GM20431 (cell line): ENCODE measurements around the gene IDUA.
"Not testable (repeated sequence)": the region's sequence is repeated elsewhere in the genome, so short reads cannot be mapped to it uniquely, and the experiment has no call there.

Experiments
- in situ Hi-C: fragments of 300-500 bp; cut with MseI, MboI; formaldehyde crosslinking; loops from one replicate; pipeline ENCODE4 v1.15.0; 2020; ENCODE audit warnings: low sequenced_read_pairs; ENCODE audit not compliant: unreplicated experiment

IDUA gene

DNA sequence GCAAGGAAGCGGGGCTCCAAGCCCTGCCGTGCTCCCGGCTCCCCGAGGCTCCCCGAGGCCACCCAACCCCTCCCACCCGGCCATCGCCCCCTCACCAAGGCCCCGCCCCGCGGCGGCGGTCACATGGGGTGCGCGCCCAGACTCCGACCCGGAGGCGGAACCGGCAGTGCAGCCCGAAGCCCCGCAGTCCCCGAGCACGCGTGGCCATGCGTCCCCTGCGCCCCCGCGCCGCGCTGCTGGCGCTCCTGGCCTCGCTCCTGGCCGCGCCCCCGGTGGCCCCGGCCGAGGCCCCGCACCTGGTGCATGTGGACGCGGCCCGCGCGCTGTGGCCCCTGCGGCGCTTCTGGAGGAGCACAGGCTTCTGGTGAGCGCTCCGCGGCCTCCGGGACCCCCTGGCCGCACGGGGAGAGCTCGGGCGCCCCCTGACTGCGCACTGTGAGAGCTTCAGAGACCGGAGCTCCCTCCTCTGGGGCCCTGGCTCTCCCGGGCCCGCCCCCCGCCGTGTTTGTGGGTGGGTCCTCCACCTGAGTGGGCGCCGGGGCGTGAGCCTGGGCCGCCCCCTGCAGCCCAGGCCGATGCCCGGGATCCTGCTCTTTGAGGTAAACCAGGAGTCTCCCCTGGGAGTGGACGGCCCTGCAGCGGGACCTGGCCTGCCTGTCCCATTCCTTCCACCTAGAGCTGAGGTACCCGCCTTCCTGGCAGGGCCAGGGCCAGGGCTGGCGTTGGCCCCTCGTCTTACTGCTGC, at the start of gene IDUA:
IDUA (plus strand) TSS at position 166 of the 745 bp plus-strand sequence; CDS start at position 207, 41 bp downstream.
- in situ Hi-C loops: no loop called here

DNA sequence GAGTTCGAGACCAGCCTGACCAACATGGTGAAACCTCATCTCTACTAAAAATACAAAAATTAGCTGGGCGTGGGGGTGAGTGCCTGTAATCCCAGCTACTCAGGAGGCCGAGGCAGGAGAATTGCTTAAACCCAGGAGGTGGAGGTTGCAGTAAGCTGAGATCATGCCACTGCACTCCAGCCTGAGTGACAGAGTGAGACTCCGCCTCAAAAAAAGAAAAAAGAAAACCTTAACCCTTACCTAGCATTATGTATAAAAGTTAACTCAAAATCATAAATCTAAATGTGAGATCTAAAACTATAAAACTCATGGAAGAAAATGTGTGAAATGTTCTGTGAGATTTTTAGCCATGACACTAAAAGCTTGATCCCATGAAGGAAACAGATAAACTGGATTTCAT, 47.3 kb upstream of the IDUA start:
- in situ Hi-C loops: not testable (repeated sequence)

DNA sequence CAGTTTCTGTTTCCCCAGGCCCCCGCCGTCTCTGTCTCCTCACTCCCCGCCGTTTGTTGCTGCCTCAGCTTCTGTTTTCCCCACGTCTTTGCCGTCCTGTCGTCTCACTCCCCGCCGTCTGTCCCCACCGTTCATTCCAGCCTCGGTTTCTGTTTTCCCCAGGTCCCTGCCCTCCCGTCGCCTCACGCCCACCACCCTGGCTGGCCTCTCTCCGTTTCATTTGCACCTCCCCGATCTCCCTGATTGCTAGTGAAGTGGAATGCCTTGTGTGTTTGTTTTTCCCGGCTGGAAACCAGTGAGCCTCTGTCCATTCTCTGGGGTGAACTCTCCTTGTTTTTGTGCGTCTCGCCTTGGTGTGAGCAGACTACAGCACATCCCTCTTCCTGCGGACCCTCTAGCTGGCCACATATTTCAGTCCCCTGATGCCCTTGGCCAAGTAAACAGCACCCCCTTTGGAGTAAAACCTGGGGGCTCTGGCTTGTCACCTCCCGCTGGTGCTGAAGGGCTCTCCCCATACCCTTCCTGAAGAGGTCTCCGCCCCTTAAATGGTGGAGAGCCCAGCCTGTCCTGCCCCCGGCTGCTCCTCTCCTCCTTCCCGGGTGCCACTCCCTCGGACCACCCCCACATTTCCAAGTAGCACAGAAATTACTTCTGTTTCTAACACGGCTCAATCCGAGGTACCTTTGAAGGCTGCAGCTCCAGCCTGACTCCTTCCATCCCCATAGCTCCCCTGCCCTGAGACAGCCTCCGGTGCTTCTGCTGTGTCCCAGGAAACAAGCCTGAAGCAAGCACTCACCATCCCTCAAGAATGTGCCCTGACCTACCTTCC, 41.4 kb upstream of the IDUA start:
- in situ Hi-C loops: no loop called here

DNA sequence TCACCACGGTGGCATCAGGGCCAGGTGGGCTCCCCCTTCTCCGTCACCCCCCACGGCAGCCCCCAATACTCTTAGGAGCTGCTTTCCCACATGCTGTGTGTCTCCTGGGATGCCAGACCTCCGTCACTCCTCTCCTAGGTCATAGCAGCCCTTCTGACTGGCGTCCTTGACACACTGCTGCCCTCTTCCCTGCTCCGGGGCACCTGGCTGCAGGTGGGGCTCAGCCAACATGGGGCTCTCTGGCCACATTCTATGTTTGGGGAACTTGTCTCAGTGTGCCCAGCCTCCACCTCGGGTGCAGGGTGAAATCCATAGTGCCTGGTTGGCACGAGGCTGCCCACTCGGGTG, 40.8 kb upstream of the IDUA start:
- in situ Hi-C loops: no loop called here

DNA sequence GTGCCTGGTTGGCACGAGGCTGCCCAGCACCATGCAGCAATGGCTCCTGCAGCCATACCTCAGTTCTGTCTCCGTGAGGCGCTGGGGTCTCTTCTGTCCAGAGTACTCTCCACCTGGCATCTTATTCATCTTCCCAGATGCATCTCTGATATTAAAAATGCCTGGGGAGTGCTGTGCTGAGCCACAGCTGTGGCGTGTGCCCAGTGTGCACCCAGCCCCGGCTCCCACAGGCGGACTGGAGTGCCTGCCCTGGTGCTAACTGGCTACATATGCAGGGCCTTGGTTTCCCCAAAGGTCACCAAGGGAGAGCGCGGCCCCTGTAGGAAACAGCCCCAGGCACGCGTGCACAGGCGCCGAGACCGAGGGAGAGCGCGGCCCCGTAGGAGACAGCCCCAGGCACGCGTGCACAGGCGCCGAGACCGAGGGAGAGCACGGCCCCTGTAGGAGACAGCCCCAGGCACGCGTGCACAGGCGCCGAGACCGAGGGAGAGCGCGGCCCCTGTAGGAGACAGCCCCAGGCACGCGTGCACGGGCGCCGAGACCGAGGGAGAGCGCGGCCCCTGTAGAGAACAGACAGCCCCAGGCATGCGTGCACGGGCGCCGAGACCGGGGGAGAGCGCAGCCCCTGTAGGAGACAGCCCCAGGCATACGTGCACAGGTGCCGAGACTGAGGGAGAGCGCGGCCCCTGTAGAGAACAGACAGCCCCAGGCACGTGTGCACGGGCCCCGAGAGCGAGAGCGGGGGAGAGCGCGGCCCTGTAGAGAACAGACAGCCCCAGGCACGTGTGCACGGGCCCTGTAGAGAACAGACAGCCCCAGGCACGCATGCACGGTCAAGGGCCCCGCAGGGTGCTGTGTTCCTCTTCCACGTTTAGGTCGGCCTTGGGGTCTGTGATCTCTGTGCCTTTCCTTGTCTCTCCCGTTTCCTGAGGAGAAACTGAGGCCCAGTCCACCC, 40.0 kb upstream of the IDUA start:
- in situ Hi-C loops: no loop called here

DNA sequence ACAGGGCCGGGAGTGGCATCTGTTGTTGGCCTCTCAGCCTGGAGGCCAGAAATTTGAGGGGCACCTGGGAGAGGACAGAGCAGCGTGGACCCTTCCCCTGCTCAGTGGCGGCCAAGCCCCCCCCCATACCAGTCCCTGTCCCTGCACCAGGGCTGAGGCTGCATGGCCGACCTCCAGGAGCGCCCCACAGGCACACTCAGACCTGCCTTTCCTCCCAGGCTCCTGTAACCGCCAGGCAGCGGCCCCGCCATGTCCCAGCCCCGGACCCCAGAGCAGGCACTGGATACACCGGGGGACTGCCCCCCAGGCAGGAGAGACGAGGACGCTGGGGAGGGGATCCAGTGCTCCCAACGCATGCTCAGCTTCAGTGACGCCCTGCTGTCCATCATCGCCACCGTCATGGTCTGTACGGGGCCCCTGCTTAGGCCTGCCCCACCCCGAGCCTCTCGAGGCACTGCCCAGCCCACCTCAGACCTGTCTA, 39.3 kb upstream of the IDUA start:
- in situ Hi-C loops: no loop called here

DNA sequence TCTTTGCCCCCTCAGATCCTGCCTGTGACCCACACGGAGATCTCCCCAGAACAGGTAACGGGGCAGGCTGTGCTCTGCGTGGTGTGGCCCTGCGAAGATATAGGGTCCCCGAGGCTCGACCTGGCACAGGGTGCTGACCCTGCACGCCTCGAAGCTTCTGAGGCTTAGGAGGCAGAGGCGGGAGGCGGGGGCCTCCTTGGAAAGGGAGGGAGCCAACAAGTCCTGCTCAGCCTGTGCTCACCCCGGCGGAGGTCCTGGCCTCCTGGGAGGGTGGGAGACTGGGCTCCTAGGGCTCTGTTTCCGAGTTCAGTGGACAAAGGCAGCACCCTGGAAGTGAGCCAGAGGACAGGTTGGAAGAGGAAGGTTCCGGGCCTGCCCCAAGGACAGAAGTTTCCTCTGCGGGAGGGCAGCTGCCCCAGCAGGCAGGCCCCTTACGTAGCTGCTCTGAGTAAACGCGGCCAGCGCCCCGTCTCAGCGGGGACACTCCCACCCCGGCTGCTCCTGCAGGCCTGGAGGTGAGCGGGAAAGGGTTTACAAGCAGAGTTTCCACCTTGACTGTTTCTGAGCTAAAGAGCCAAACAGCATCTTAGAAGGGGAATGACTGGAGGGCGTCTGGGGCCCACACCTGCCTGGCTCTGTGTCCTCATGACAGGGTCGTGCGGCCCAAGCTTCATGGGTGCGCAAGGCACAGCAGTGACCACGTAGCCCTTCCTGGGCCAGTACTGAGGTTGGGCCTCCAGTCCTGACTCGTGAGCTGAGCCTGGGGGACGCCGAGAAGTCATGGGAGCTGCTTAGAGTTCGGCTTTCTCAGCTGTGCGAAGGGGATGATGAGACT, 38.5 kb upstream of the IDUA start:
- in situ Hi-C loops: no loop called here

DNA sequence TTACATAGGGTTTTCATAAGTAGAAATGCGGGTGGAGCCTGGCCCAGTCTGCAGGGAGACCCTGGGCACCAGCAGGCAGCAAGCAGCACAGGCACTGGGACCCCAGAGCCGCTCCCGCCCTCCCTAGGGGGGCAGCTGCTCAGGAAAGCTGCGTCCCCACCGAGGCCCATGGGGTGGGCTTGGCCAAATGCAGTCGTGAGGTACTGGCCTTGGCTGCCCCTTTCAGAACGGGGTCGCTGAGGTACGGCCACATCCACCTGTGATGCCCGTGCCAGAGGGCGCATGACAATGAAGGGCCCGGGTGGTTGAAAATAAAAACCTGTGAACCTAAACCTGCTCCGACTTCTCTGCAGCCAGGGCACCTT, 37.9 kb upstream of the IDUA start:
- in situ Hi-C loops: no loop called here

DNA sequence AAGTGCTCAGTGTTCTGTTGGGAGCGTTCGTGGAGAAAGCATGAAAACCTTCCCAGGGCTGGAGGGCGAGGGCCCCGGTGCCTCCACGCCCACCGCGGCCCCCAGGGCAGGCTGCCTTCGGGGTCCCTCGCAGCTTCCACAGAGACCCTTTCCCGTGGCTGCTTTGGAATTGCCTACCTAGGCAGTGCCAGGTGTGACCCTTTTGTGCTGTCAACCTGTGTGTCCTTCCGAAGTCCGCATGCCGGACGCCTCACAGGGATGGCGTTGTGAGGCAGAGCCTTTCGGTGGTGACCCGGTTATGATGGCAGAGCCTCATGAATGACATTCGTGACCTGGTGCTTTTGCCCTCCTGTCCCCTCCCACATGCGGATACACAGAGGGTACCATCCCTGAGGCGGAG, 37.2 kb upstream of the IDUA start:
- in situ Hi-C loops: no loop called here

DNA sequence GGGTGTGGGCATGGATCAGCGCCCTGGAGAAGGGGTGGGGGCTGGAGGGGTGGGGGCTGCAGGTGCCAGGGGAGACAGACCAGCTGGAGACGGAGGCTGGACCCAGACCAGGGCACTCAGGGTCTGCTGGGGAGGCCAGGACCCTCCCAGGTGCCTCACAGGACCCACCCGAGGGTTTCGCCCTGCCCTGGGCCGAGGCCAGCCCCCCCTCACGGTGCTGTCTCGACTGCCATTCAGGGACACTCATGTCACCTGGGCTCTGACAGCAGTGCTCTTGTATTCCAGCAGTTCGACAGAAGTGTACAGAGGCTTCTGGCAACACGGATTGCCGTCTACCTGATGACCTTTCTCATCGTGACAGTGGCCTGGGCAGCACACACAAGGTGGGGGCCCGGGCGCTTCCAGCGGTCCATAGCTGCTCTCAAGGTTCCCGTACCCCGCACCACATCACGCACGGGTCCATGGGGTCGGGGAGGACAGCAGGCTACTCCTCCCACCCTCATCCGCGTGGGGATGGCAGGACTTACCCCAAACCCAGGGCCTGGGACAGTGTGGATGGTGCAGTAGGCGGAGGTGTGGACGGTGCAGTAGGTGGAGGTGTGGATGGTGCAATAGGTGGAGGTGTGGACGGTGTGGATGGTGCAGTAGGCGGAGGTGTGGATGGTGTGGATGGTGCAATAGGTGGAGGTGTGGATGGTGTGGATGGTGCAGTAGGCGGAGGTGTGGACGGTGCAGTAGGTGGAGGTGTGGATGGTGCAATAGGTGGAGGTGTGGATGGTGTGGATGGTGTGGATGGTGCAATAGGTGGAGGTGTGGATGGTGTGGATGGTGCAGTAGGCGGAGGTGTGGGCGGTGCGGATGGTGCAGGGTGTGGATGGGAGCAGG, 36.5 kb upstream of the IDUA start:
- in situ Hi-C loops: no loop called here

DNA sequence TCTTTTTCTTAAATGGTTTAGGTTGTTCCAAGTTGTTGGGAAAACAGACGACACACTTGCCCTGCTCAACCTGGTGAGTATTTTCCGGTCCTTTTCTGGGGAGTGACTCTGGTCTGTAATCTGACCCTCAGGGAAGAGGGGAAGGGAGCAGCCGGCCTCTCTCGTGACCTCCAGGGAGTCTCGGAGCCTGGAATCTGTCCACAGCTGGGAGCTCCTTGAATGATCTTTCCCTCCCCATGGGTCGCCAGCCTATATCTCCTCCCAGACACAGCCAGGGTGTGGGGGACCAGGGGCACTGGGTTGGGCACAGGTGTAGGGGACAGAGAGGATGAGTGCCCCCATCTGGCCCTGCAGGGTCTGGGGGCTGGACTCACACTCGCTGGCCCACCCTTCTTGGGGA, 35.7 kb upstream of the IDUA start:
- in situ Hi-C loops: no loop called here

DNA sequence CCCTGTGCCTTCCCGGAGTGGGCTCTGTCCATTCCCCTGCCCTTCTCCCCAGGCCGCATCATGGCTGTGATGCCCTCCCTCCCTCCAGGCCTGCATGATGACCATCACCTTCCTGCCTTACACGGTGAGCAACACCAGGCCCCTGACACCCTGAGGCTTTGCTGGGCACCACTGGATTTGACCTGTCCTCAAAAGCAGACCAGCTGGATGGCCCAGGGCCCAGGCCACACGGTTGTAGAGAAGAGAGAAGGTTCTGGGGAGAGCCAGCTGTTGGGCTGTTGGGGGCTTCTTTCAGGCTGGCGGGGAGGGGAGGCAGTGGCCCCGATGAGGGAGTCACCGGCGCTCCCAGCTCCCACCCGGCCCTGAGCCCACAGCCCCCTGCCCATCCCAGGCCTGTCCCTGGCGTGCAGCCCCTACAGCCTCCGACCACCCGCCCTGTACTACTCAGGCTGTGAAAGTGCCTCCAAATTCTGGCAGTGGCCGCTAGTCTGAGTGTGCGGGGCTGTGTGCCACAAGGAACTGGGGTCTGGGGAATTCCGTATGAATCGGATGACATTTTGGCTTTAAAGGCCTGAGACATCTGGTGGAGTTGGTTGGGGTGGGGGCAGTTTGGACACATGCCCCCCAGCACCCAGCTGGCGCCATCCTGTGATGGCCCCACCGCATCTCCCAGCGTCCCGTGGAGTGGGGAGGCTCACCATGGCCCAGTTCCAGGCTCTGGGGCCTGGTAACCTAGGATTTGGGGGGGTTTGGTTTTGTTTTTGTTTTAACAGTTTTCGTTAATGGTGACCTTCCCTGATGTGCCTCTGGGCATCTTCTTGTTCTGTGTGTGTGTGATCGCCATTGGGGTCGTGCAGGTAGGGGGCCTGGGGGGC, 35.0 kb upstream of the IDUA start:
- in situ Hi-C loops: no loop called here

DNA sequence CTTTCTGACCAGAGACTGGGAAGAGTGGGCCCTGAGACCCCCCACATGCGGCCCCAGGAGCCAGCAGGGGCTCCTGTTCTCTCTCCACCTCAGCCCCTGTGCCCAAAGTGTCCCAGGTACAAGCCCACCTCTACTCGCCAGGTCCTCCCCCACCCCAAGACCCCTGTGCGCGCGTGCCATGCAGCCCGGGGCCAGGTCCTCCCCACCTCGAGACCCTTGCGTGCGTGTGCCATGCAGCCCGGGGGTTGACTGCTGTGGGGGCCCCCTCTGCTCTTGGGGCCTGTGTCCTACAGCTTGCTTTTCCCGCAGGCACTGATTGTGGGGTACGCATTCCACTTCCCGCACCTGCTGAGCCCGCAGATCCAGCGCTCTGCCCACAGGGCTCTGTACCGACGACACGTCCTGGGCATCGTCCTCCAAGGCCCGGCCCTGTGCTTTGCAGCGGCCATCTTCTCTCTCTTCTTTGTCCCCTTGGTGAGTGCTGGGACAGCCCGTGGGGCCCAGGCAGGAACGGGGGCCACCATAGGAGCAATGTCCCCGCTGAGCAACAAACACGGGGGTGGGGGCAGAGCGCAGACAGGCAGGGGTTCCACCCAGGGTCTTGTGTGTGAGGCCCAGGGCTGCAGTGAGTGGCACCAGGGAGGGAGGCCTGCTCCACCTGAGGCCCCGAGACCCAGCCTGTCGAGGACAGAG, 33.8 kb upstream of the IDUA start:
- in situ Hi-C loops: no loop called here

DNA sequence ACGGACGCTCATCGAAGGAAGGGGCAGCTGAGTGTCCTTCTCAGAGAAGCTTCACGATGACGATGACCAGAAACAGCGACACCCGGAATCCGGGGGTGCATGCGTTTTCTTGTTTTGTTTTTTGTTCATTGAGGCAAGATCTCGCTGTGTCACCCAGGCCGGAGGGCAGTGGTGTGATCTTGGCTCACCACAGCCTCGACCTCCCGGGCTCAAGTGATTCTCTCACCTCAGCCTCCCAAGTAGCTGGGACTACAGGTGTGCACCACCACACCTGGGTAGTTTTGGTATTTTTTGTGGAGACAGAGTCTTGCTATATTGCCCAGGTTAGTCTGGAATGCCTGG, 33.3 kb upstream of the IDUA start:
- in situ Hi-C loops: no loop called here

DNA sequence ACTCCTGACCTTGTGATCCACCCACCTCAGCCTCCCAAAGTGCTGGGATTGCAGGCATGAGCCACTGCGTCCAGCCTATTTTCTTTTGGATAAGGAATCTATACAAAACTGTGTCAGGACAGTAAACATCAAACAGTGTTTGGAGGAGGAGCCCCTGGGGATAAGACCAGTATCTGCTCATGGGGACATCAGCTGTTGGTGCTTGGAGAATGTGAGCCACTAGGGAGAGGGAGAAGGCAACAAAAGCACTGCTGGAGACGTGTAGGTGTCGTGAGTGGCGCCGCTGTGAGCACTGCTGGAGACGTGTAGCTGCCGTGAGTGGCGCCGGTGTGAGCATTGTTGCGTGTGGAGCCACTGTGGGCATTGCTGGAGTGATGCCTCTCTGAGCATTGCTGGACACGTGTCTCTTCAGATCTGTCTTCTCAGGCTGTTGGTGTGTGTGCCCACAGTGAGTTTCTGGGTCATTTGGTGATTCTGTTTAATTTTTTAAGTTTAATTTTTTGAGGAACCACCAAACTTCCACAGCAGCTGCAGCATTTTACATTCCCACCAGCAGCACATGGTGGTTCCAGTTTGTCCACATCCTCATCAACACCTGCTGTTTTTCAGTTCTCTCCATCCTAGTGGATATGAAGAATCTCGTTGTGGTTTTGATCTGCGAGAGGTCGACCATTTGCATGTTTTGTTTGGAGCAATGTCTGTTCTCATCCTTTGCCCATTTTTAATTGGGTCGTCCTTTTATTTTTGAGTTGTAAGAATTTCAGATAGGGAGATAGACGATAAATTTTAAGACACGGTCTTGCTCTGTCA, 32.4 kb upstream of the IDUA start:
- in situ Hi-C loops: no loop called here

DNA sequence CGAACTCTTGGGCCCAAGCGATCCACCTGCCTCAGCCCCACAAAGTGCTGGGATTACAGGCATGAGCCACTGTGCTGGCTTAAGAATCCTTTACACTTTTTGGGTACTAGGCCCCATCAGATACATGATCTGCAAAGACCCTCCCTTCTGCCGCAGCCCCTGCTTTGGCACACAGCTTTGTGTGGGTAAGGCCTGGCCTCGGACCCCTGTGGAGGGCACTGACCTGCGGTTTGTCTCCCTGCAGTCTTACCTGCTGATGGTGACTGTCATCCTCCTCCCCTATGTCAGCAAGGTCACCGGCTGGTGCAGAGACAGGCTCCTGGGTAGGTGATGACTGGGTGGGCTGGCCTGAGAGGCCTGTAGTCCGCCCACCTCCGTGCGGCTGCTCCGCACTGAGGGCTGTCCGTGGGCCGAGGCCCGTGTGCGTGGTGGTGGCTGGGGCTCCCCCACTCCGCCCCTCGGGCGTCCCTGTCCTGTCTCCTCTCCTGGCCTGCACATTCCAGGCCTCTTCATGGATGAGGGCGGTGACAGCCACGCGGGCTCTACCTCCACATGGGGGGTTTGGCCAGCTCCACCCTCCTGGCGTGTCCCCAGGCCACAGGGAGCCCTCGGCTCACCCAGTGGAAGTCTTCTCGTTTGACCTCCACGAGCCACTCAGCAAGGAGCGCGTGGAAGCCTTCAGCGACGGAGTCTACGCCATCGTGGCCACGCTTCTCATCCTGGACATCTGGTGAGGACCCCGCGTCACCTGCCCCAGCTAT, 31.5 kb upstream of the IDUA start:
- in situ Hi-C loops: no loop called here
